HCT116 (cell line): Measurements from ENCODE around the gene MEIOB. TPM values are rescaled to one million over a fixed set of nuclear protein-coding genes. Genes with fewer than 3 reads are reported as not detected.
"Not testable (repeated sequence)": the region's sequence is repeated elsewhere in the genome, so short reads cannot be mapped to it uniquely, and the experiment has no call there.

Source experiments
- ATAC-seq: fragments of 200-7000 bp; cut with Tn5 transposase; 2 replicates; pipeline ENCODE4 v1.9.1; 2020; ENCODE audit warnings: mild to moderate bottlenecking, moderate library complexity
- BruUV-seq: library from RNA; stranded (reverse); fragments of 400-500 nt; replicated peaks from 2 replicates; lab custom pipeline; 2021; lab: Mats Ljungman, UMichigan
- CTCF ChIA-PET: fragments of 300-600 bp; sonication (Branson Sonifier 250); formaldehyde crosslinking; loops from one replicate; lab custom pipeline; 2021; ENCODE audit warnings: antibody characterized with exemption; lab: Charles Lee
- POLR2A ChIA-PET: fragments of 300-600, 350-600 bp; sonication (Branson Sonifier 250); formaldehyde crosslinking; loops from one replicate; lab custom pipeline; 2021; ENCODE audit warnings: antibody characterized with exemption; lab: Charles Lee
- RAD21 ChIA-PET, 2 experiments: fragments of 300-600 bp; sonication (Branson Sonifier 250); formaldehyde crosslinking; loops; one replicate each; lab custom pipeline; 2023; ENCODE audit warnings: low total read pairs in 2 of 2; ENCODE audit not compliant: uncharacterized antibody in 2 of 2, unreplicated experiment in 2 of 2, low non-redundant PET in 1 of 2; lab: Charles Lee
- DNase-seq: peaks from one replicate; pipeline ENCODE4 v3.0.0-alpha.2; 2010; ENCODE audit warnings: low read depth, low spot score
- H2AFZ ChIP-seq: fragments of 200-600 bp; shearing (Covaris generic), sonication (generic); 2 replicates; pipeline ENCODE4 v1.6.1; 2017; ENCODE audit warnings: low read depth, mixed run types, mixed read lengths, antibody characterized with exemption, low read length; ENCODE audit not compliant: poor library complexity, severe bottlenecking
- H3K27ac ChIP-seq: 2 replicates; pipeline ENCODE4 v1.5.1; 2012; ENCODE audit warnings: low read depth, low read length
- H3K27me3 ChIP-seq: fragments of 200-600 bp; sonication (generic); 2 replicates; pipeline ENCODE4 v1.6.1; 2016; ENCODE audit warnings: mixed run types, low read length, mixed read lengths; ENCODE audit not compliant: insufficient read depth
- H3K36me3 ChIP-seq, 2 experiments: fragments of 200-500 bp in 1 of 2; fragments of 200-600 bp in 1 of 2; sonication (Bioruptor generic) in 1 of 2; sonication (generic) in 1 of 2; 2 replicates each; pipeline versions ENCODE4 v1.5.1 to v1.6.1; 2014 to 2016; ENCODE audit warnings: low read length in 2 of 2, inconsistent platforms in 1 of 2, mixed read lengths in 1 of 2, mixed run types in 1 of 2; ENCODE audit not compliant: insufficient read depth in 2 of 2, control insufficient read depth in 1 of 2
- H3K4me1 ChIP-seq, 2 experiments: fragments of 200-600 bp in 1 of 2; sonication (generic) in 1 of 2; 2 replicates each; pipeline versions ENCODE4 v1.5.1 to v1.6.1; 2012 to 2017; ENCODE audit warnings: low read length in 2 of 2, inconsistent platforms in 1 of 2, mild to moderate bottlenecking in 1 of 2, mixed read lengths in 1 of 2, mixed run types in 1 of 2, moderate library complexity in 1 of 2; ENCODE audit not compliant: insufficient read depth in 2 of 2, control insufficient read depth in 1 of 2
- H3K4me2 ChIP-seq: fragments of 200-600 bp; sonication (generic); 2 replicates; pipeline ENCODE4 v1.6.1; 2017; ENCODE audit warnings: mixed run types, low read length, mixed read lengths
- H3K4me3 ChIP-seq, 2 experiments: fragments of 200-600 bp in 1 of 2; sonication (generic) in 1 of 2; replicated peaks in 1 of 2; 2 replicates each; pipeline ENCODE4 v1.5.1; 2011 to 2016; ENCODE audit warnings: low read length in 2 of 2, control low read depth in 1 of 2, low read depth in 1 of 2, mild to moderate bottlenecking in 1 of 2, mixed read lengths in 1 of 2, mixed run types in 1 of 2
- H3K79me2 ChIP-seq: fragments of 200-600 bp; sonication (generic); 2 replicates; pipeline ENCODE4 v1.6.1; 2017; ENCODE audit warnings: mild to moderate bottlenecking, mixed run types, low read length, moderate library complexity, mixed read lengths; ENCODE audit not compliant: insufficient read depth
- H3K9ac ChIP-seq: fragments of 200-600 bp; sonication (generic); 2 replicates; pipeline ENCODE4 v1.6.1; 2016; ENCODE audit warnings: low read length, mixed read lengths
- H3K9me2 ChIP-seq: fragments of 200-600 bp; sonication (generic), shearing (Covaris generic); 2 replicates; pipeline ENCODE4 v1.6.1; 2017; ENCODE audit warnings: mixed run types, mild to moderate bottlenecking, moderate library complexity; ENCODE audit not compliant: insufficient read depth
- H3K9me3 ChIP-seq, 2 experiments: fragments of 200-500 bp in 1 of 2; fragments of 200-600 bp in 1 of 2; sonication (Bioruptor generic) in 1 of 2; sonication (generic) in 1 of 2; 2 replicates each; pipeline ENCODE4 v1.6.1; 2014 to 2017; ENCODE audit warnings: low read length in 2 of 2, mixed read lengths in 2 of 2, inconsistent platforms in 1 of 2, low read depth in 1 of 2, mild to moderate bottlenecking in 1 of 2, mixed run types in 1 of 2, moderate library complexity in 1 of 2; ENCODE audit not compliant: control insufficient read depth in 1 of 2, insufficient read depth in 1 of 2
- H4K20me1 ChIP-seq: fragments of 200-600 bp; sonication (generic), shearing (Covaris generic); 2 replicates; pipeline ENCODE4 v1.6.1; 2017; ENCODE audit warnings: mixed run types, mild to moderate bottlenecking, moderate library complexity; ENCODE audit not compliant: insufficient read depth
- CEBPB ChIP-seq: IDR thresholded peaks from 2 replicates; pipeline ENCODE4 v1.6.1; 2012; ENCODE audit warnings: low read depth
- CTCF ChIP-seq, 3 experiments: fragments of 200-600 bp in 1 of 3; sonication (generic) in 1 of 3; IDR thresholded peaks in 2 of 3; conservative IDR thresholded peaks in 1 of 3; 2 replicates each; pipeline ENCODE4 v1.5.1; 2012 to 2017; ENCODE audit warnings: low read depth in 2 of 3, low read length in 2 of 3, antibody characterized with exemption in 1 of 3, borderline replicate concordance in 1 of 3, control low read depth in 1 of 3, mild to moderate bottlenecking in 1 of 3, mixed read lengths in 1 of 3, mixed run types in 1 of 3, moderate library complexity in 1 of 3; ENCODE audit not compliant: insufficient read depth in 1 of 3
- FOSL1 ChIP-seq: IDR thresholded peaks from 2 replicates; pipeline ENCODE4 v1.6.1; 2012; ENCODE audit warnings: low read depth
- JUND ChIP-seq: IDR thresholded peaks from 2 replicates; pipeline ENCODE4 v1.6.1; 2012
- MAX ChIP-seq: IDR thresholded peaks from 2 replicates; pipeline ENCODE4 v1.6.1; 2012
- POLR2A ChIP-seq: IDR thresholded peaks from 2 replicates; pipeline ENCODE4 v1.7.0; 2011; ENCODE audit warnings: borderline replicate concordance; ENCODE audit not compliant: insufficient read depth, insufficient read length; ENCODE audit errors: extremely low read depth
- SIN3A ChIP-seq: IDR thresholded peaks from 2 replicates; pipeline ENCODE4 v1.6.1; 2012; ENCODE audit warnings: low read depth
- YY1 ChIP-seq: IDR thresholded peaks from 2 replicates; pipeline ENCODE4 v1.6.1; 2011; ENCODE audit warnings: low read length, low read depth, moderate library complexity, mild to moderate bottlenecking; ENCODE audit not compliant: insufficient replicate concordance; ENCODE audit errors: extremely low read depth
- ZFX ChIP-seq: fragments of 450-650 bp; IDR thresholded peaks from 2 replicates; pipeline ENCODE4 v1.6.1; 2017
- ZNF274 ChIP-seq: fragments of 200-500 bp; sonication (Bioruptor generic); IDR thresholded peaks from 2 replicates; pipeline ENCODE4 v1.6.1; 2014; ENCODE audit warnings: mild to moderate bottlenecking, low read depth, low read length, inconsistent platforms
- intact Hi-C: fragments of 100-400 bp; cut with micrococcal nuclease; formaldehyde crosslinking; loops from 2 replicates; pipeline ENCODE4 v1.10.0; 2022
- total RNA-seq: library from RNA; stranded (reverse); gene quantifications from one replicate; pipeline ENCODE4 v1.2.1, GENCODE V29; 2021; ENCODE audit not compliant: unreplicated experiment

The MEIOB gene
- total RNA-seq, 1 experiment from 2014 or later, result 0.59 TPM

GRCh38 chr16:1899641-1900451 lies 27.9 kb upstream of the MEIOB start:
- no peaks in the 10 kb centered on the region for H3K9me3 ChIP-seq
- no peak overlapping the region for H3K27ac ChIP-seq
- H3K36me3 ChIP-seq, result no peaks in the 10 kb centered on the region
- RAD21 ChIA-PET, result no interaction called here
- H3K79me2 ChIP-seq, result no peaks in the 10 kb centered on the region
- CTCF ChIA-PET, result no interaction called here
- peaks cover 2 to 10% of the 10 kb centered on the region in 2 experiments; a peak in 2 of 4 replicates for H3K4me1 ChIP-seq
- H3K9ac ChIP-seq, result no peak overlapping the region
- POLR2A ChIA-PET, result interaction anchor here (0.6 kb wide), 1 partner anchor 26 kb away, joined by 3 read pairs; no protein-coding TSS in a partner anchor
- no peaks in the 10 kb centered on the region for H3K9me2 ChIP-seq
- ATAC-seq (no peak), DNase-seq (no peak)
- no peak for TF ChIP-seq CTCF (IDR thresholded peaks at IDR 0.05 in 2 of 3, conservative IDR thresholded peaks at IDR 0.05 in 1 of 3; ENCODE audit: borderline replicate concordance in 1 of 3, insufficient read depth in 1 of 3, low read depth in 2 of 3, low read length in 2 of 3)
- no peak for TF ChIP-seq ZFX
- no peak for TF ChIP-seq YY1
- no peak for TF ChIP-seq SIN3A
- no peak for TF ChIP-seq JUND
- TF ChIP-seq CEBPB, result no peak
- TF ChIP-seq MAX, result no peak
- TF ChIP-seq FOSL1, result no peak
- no peak for TF ChIP-seq ZNF274
- no peak for TF ChIP-seq POLR2A
- no peak overlapping the region for H3K4me3 ChIP-seq
- intact Hi-C loops, result no loop called here
- H4K20me1 ChIP-seq, result no peaks in the 10 kb centered on the region
- no peak overlapping the region for H3K4me2 ChIP-seq
- H2AFZ ChIP-seq, result no peak overlapping the region
- no peaks in the 10 kb centered on the region for H3K27me3 ChIP-seq
- no TSS peak for BruUV-seq

GRCh38 chr16:1897692-1898091 lies 25.7 kb upstream of the MEIOB start:
- H3K79me2 ChIP-seq, CTCF ChIA-PET, ATAC-seq, H3K27me3 ChIP-seq, H3K9ac ChIP-seq, H3K9me2 ChIP-seq, H3K9me3 ChIP-seq, intact Hi-C loops, BruUV-seq, POLR2A ChIA-PET, DNase-seq, H2AFZ ChIP-seq, H4K20me1 ChIP-seq, H3K4me2 ChIP-seq, H3K4me3 ChIP-seq, H3K36me3 ChIP-seq, H3K27ac ChIP-seq: not testable (repeated sequence)
- H3K4me1 ChIP-seq, result peaks cover 2 to 10% of the 10 kb centered on the region in 2 experiments; a peak in 2 of 4 replicates
- RAD21 ChIA-PET, result interaction anchor here in 1 of 2 experiments (0.7 kb wide), 1 partner anchor 126 kb away, joined by 4 read pairs; no protein-coding TSS in a partner anchor
